Tibial artery (tissue), 4 donors: Measurements from ENCODE around the gene C18orf54.
"Not testable (repeated sequence)": the region's sequence is repeated elsewhere in the genome, so short reads cannot be mapped to it uniquely, and the experiment has no call there.

Experiments used
- DNase-seq, 2 donors: peaks; one replicate each; pipeline ENCODE4 v3.0.0-alpha.2; 2019
- H3K27ac ChIP-seq, 2 donors: fragments of 200-600 bp; sonication (generic) in 1 of 2; 1 replicate in 1 of 2; 2 replicates in 1 of 2; pipeline ENCODE4 v1.5.1; 2018 to 2019; ENCODE audit warnings: mild to moderate bottlenecking in 1 of 2
- H3K27me3 ChIP-seq, 2 donors: fragments of 200-600 bp; sonication (generic) in 1 of 2; one replicate each; pipeline versions ENCODE4 v1.5.1 to v1.6.0; 2016 to 2019
- H3K36me3 ChIP-seq, 3 donors: fragments of 200-600 bp; sonication (generic) in 2 of 3; one replicate each; pipeline ENCODE4 v1.5.1; 2016 to 2019; ENCODE audit warnings: mild to moderate bottlenecking in 2 of 3
- H3K4me1 ChIP-seq, 4 donors: fragments of 200-600 bp; sonication (generic) in 2 of 4; 1 replicate in 3 of 4; 2 replicates in 1 of 4; pipeline ENCODE4 v1.5.1; 2016 to 2019
- H3K4me3 ChIP-seq, 2 donors: fragments of 200-600 bp; sonication (generic) in 1 of 2; 1 replicate in 1 of 2; 2 replicates in 1 of 2; pipeline ENCODE4 v1.5.1; 2018 to 2019; ENCODE audit warnings: mild to moderate bottlenecking in 2 of 2
- H3K9me3 ChIP-seq, 3 donors: fragments of 200-600 bp; sonication (generic) in 1 of 3; one replicate each; pipeline ENCODE4 v1.5.1; 2016 to 2019
- CTCF ChIP-seq, 2 experiments: fragments of 200-600 bp in 1 of 2; fragments of 450-650 bp in 1 of 2; IDR thresholded peaks; one replicate each; pipeline ENCODE4 v1.5.1; 2017 to 2019; ENCODE audit warnings: antibody characterized with exemption in 2 of 2, mild to moderate bottlenecking in 1 of 2, moderate library complexity in 1 of 2
- intact Hi-C: fragments of 100-400 bp; cut with DNase I; formaldehyde crosslinking; loops from one replicate; pipeline ENCODE4 v1.15.0; 2023; ENCODE audit warnings: low total_unique reads

C18orf54 gene

GRCh38 chr18:54357660-54358494, at the start of gene C18orf54, which contains the start of gene STARD6:
Gene C18orf54, plus strand, starts transcription at chr18:54357906. Its CDS starts 2,667 bp downstream, at chr18:54360573.
Gene STARD6, minus strand, starts transcription at chr18:54357858. Its CDS starts 3,285 bp downstream, at chr18:54354573.
- H3K4me3 ChIP-seq: peak within 1 kb of the TSS; percentile 59 to 92
- intact Hi-C loops: no loop called here
- no peaks in the 10 kb centered on the region for H3K36me3 ChIP-seq
- peak; percentile 81 to 89 for DNase-seq
- TF ChIP-seq CTCF (IDR thresholded peaks at IDR 0.05): no peak
- H3K27me3 ChIP-seq: no peaks in the 10 kb centered on the region
- peaks cover 0 to 6% (median 1%) of the 10 kb centered on the region in 4 donors for H3K4me1 ChIP-seq
- H3K27ac ChIP-seq: peak within 1 kb of the TSS; percentile 66
- H3K9me3 ChIP-seq: no peaks in the 10 kb centered on the region

GRCh38 chr18:54309564-54309963, 48.1 kb upstream of the C18orf54 start:
- H3K36me3 ChIP-seq, H3K27me3 ChIP-seq, H3K4me3 ChIP-seq, DNase-seq, H3K4me1 ChIP-seq, intact Hi-C loops, H3K9me3 ChIP-seq, H3K27ac ChIP-seq: not testable (repeated sequence)

- H3K27me3 ChIP-seq: no peaks in the 10 kb centered on the region
- no peaks in the 10 kb centered on the region for H3K4me1 ChIP-seq
- no peaks in the 10 kb centered on the region for H3K9me3 ChIP-seq
- no peak for DNase-seq
- H3K4me3 ChIP-seq: no peak overlapping the region
- TF ChIP-seq CTCF (IDR thresholded peaks at IDR 0.05): no peak
- no peak overlapping the region for H3K27ac ChIP-seq
- no peaks in the 10 kb centered on the region for H3K36me3 ChIP-seq
- intact Hi-C loops: no loop called here
Observed at GRCh38 chr18:54316071-54316820, 41.5 kb upstream of the C18orf54 start.

GRCh38 chr18:54323561-54323960, 34.1 kb upstream of the C18orf54 start:
- Histone ChIP-seq H3K36me3 (no peaks in the 10 kb centered on the region), H3K27ac (no peak overlapping the region), H3K4me1 (no peaks in the 10 kb centered on the region), H3K4me3 (no peak overlapping the region), H3K9me3 (no peaks in the 10 kb centered on the region), H3K27me3 (no peaks in the 10 kb centered on the region)
- intact Hi-C loops: no loop called here
- DNase-seq: no peak
- no peak for TF ChIP-seq CTCF (IDR thresholded peaks at IDR 0.05)

GRCh38 chr18:54323970-54324369, 33.7 kb upstream of the C18orf54 start:
- no peak for TF ChIP-seq CTCF (IDR thresholded peaks at IDR 0.05)
- no peaks in the 10 kb centered on the region for H3K27me3 ChIP-seq
- intact Hi-C loops: no loop called here

GRCh38 chr18:54327818-54328217, 29.9 kb upstream of the C18orf54 start:
- TF ChIP-seq CTCF (IDR thresholded peaks at IDR 0.05): no peak
- no peaks in the 10 kb centered on the region for H3K4me1 ChIP-seq
- H3K9me3 ChIP-seq: no peaks in the 10 kb centered on the region
- no peaks in the 10 kb centered on the region for H3K27me3 ChIP-seq
- no peaks in the 10 kb centered on the region for H3K36me3 ChIP-seq
- no peak for DNase-seq
- no peak overlapping the region for H3K4me3 ChIP-seq
- no peak overlapping the region for H3K27ac ChIP-seq
- intact Hi-C loops: no loop called here

More at GRCh38 chr18:54323970-54324369, 33.7 kb upstream of the C18orf54 start:
- Histone ChIP-seq H3K27ac (no peak overlapping the region), H3K4me1 (no peaks in the 10 kb centered on the region), H3K9me3 (no peaks in the 10 kb centered on the region), H3K4me3 (no peak overlapping the region), H3K36me3 (no peaks in the 10 kb centered on the region)
- no peak for DNase-seq
